Brain microvascular endothelial cell (primary cell): ENCODE data around the gene CNOT4.
"Not testable (repeated sequence)": the region's sequence is repeated elsewhere in the genome, so short reads cannot be mapped to it uniquely, and the experiment has no call there.

ENCODE experiments used
- DNase-seq: peaks from one replicate; pipeline ENCODE4 v3.0.0-alpha.2; 2020
- H3K27ac ChIP-seq: fragments of 250-450 bp; sonication (Bioruptor Pico); 2 replicates; pipeline ENCODE4 v1.5.1; 2020; ENCODE audit warnings: mild to moderate bottlenecking, moderate library complexity
- H3K27me3 ChIP-seq: fragments of 250-450 bp; sonication (Bioruptor Pico); replicated peaks from 2 replicates; pipeline ENCODE4 v1.5.1; 2020; ENCODE audit warnings: mild to moderate bottlenecking
- H3K36me3 ChIP-seq: fragments of 250-450 bp; sonication (Bioruptor Pico); replicated peaks from 2 replicates; pipeline ENCODE4 v1.5.1; 2020; ENCODE audit warnings: mild to moderate bottlenecking
- H3K4me3 ChIP-seq: 2 replicates; pipeline ENCODE4 v1.5.1; 2011; ENCODE audit warnings: low read depth, mild to moderate bottlenecking, control low read depth, low read length, moderate library complexity
- CTCF ChIP-seq: IDR thresholded peaks from 2 replicates; pipeline ENCODE4 v1.5.1; 2011; ENCODE audit warnings: low read depth, mild to moderate bottlenecking, moderate library complexity, low read length, control low read depth, inconsistent platforms; ENCODE audit errors: missing control alignments
- in situ Hi-C: cut with HindIII; loops from 2 replicates; pipeline ENCODE4 v1.10.0; 2017; ENCODE audit warnings: low sequenced_read_pairs, low pct_ligation_motif_present

Gene CNOT4

GRCh38 chr7:135327458-135327857, 182.4 kb downstream of the CNOT4 start:
- in situ Hi-C loops = no loop called here
- no peak for TF ChIP-seq CTCF
- no peak for DNase-seq
- Histone ChIP-seq H3K36me3 (no peaks in the 10 kb centered on the region), H3K4me3 (no peak overlapping the region), H3K27ac (no peak overlapping the region), H3K27me3 (no peaks in the 10 kb centered on the region)

GRCh38 chr7:135326636-135327280, 183.1 kb downstream of the CNOT4 start:
- no peak overlapping the region for H3K4me3 ChIP-seq
- no peaks in the 10 kb centered on the region for H3K36me3 ChIP-seq
- no peaks in the 10 kb centered on the region for H3K27me3 ChIP-seq
- TF ChIP-seq CTCF = no peak
- no peak for DNase-seq
- in situ Hi-C loops = no loop called here
- H3K27ac ChIP-seq = no peak overlapping the region

GRCh38 chr7:135322571-135323340, 187.1 kb downstream of the CNOT4 start:
- TF ChIP-seq CTCF = no peak
- Histone ChIP-seq H3K27me3 (no peaks in the 10 kb centered on the region), H3K27ac (no peak overlapping the region), H3K36me3 (no peaks in the 10 kb centered on the region), H3K4me3 (no peak overlapping the region)
- no peak for DNase-seq
- in situ Hi-C loops = no loop called here

GRCh38 chr7:135321556-135321955, 188.3 kb downstream of the CNOT4 start:
- Histone ChIP-seq H3K27ac (no peak overlapping the region), H3K36me3 (no peaks in the 10 kb centered on the region), H3K4me3 (no peak overlapping the region), H3K27me3 (no peaks in the 10 kb centered on the region)
- DNase-seq = no peak
- in situ Hi-C loops = no loop called here
- no peak for TF ChIP-seq CTCF

GRCh38 chr7:135320953-135321352, 188.9 kb downstream of the CNOT4 start:
- H3K27ac ChIP-seq, DNase-seq, H3K4me3 ChIP-seq, in situ Hi-C loops, H3K27me3 ChIP-seq, H3K36me3 ChIP-seq: not testable (repeated sequence)

GRCh38 chr7:135320268-135320667, 189.6 kb downstream of the CNOT4 start:
- no peaks in the 10 kb centered on the region for H3K36me3 ChIP-seq
- H3K27ac ChIP-seq = no peak overlapping the region
- no peaks in the 10 kb centered on the region for H3K27me3 ChIP-seq
- DNase-seq = peak; percentile 87
- H3K4me3 ChIP-seq = no peak overlapping the region
- TF ChIP-seq CTCF = no peak
- in situ Hi-C loops = no loop called here
